WTC11 (cell line): ENCODE measurements around the gene FRYL. TPM values are rescaled to one million over a fixed set of nuclear protein-coding genes. Genes with fewer than 3 reads are reported as not detected.

Experiments used
- ATAC-seq: fragments of 200-7000 bp; cut with Tn5 transposase; 2 replicates; pipeline ENCODE4 v1.10.0; 2021; ENCODE audit warnings: mild to moderate bottlenecking, moderate library complexity
- CTCF ChIA-PET: fragments of 300-600 bp; sonication (Branson Sonifier 250); formaldehyde crosslinking; loops from one replicate; lab custom pipeline; 2021; ENCODE audit warnings: antibody characterized with exemption; lab: Charles Lee
- POLR2A ChIA-PET: fragments of 350-600 bp; sonication (Branson Sonifier 250); formaldehyde crosslinking; loops from one replicate; lab custom pipeline; 2021; ENCODE audit warnings: antibody characterized with exemption; lab: Charles Lee
- DNase-seq: peaks from one replicate; pipeline ENCODE4 v3.0.0; 2021; ENCODE audit warnings: low spot score
- H3K27ac Mint-ChIP-seq: 2 replicates; pipeline ENCODE4 v1.8.0; 2021; ENCODE audit warnings: mixed read lengths
- H3K27me3 Mint-ChIP-seq: 2 replicates; pipeline ENCODE4 v1.8.0; 2021; ENCODE audit warnings: low read depth, mild to moderate bottlenecking, moderate library complexity, mixed read lengths
- H3K36me3 Mint-ChIP-seq: 2 replicates; pipeline ENCODE4 v1.8.0; 2021; ENCODE audit warnings: mixed read lengths
- H3K4me1 Mint-ChIP-seq: 2 replicates; pipeline ENCODE4 v1.8.0; 2022; ENCODE audit warnings: mixed read lengths
- H3K4me3 Mint-ChIP-seq: 2 replicates; pipeline ENCODE4 v1.8.0; 2021; ENCODE audit warnings: mild to moderate bottlenecking, moderate library complexity, mixed read lengths
- H3K9me3 Mint-ChIP-seq: 2 replicates; pipeline ENCODE4 v1.8.0; 2021; ENCODE audit warnings: mixed read lengths
- CBFB ChIP-seq: sonication (generic); formaldehyde crosslinking; IDR thresholded peaks from 2 replicates; pipeline ENCODE4 v1.8.1; 2022; ENCODE audit warnings: mild to moderate bottlenecking, low read depth, missing genetic modification reagents
- CREB1 ChIP-seq: sonication (generic); formaldehyde crosslinking; IDR thresholded peaks from 2 replicates; pipeline ENCODE4 v1.8.0; 2023; ENCODE audit warnings: mild to moderate bottlenecking, missing genetic modification reagents
- CTCF ChIP-seq: fragments of 200-600 bp; IDR thresholded peaks from 2 replicates; pipeline ENCODE4 v1.8.0; 2022; ENCODE audit warnings: antibody characterized with exemption
- EMX1 ChIP-seq: fragments of 250-450 bp; sonication (Bioruptor Pico); IDR thresholded peaks from 2 replicates; pipeline ENCODE4 v1.8.0; 2021; ENCODE audit warnings: mild to moderate bottlenecking
- FOXP1 ChIP-seq: sonication (generic); formaldehyde crosslinking; IDR thresholded peaks from 2 replicates; pipeline ENCODE4 v1.8.0; 2022; ENCODE audit warnings: missing genetic modification reagents, mild to moderate bottlenecking, moderate library complexity, borderline replicate concordance
- FOXP4 ChIP-seq: sonication (generic); formaldehyde crosslinking; IDR thresholded peaks from 2 replicates; pipeline ENCODE4 v1.8.0; 2022; ENCODE audit warnings: mild to moderate bottlenecking, missing genetic modification reagents
- GTF2I ChIP-seq: fragments of 250-450 bp; sonication (Bioruptor Pico); conservative IDR thresholded peaks from 2 replicates; pipeline ENCODE4 v1.4.0; 2021; ENCODE audit warnings: mild to moderate bottlenecking
- HMGXB4 ChIP-seq: sonication (generic); formaldehyde crosslinking; IDR thresholded peaks from 2 replicates; pipeline ENCODE4 v1.8.1; 2023; ENCODE audit warnings: mild to moderate bottlenecking, moderate library complexity, missing genetic modification reagents
- JAZF1 ChIP-seq: fragments of 250-450 bp; sonication (Bioruptor Pico); IDR thresholded peaks from 2 replicates; pipeline ENCODE4 v1.9.0; 2021; ENCODE audit warnings: moderate library complexity, mild to moderate bottlenecking, inconsistent platforms
- NR2C2 ChIP-seq: sonication (generic); formaldehyde crosslinking; IDR thresholded peaks from 2 replicates; pipeline ENCODE4 v1.8.0; 2022; ENCODE audit warnings: mild to moderate bottlenecking, missing genetic modification reagents
- SMAD3 ChIP-seq: sonication (generic); formaldehyde crosslinking; IDR thresholded peaks from 2 replicates; pipeline ENCODE4 v1.8.0; 2022; ENCODE audit warnings: missing genetic modification reagents, mild to moderate bottlenecking, borderline replicate concordance
- TCF7 ChIP-seq: sonication (generic); formaldehyde crosslinking; IDR thresholded peaks from 2 replicates; pipeline ENCODE4 v1.8.0; 2022; ENCODE audit warnings: mild to moderate bottlenecking, low read depth, missing genetic modification reagents, moderate library complexity
- TEAD1 ChIP-seq: sonication (generic); formaldehyde crosslinking; IDR thresholded peaks from 2 replicates; pipeline ENCODE4 v1.8.0; 2022; ENCODE audit warnings: mild to moderate bottlenecking, missing genetic modification reagents
- ZBTB21 ChIP-seq: sonication (generic); formaldehyde crosslinking; IDR thresholded peaks from 2 replicates; pipeline ENCODE4 v1.8.1; 2023; ENCODE audit warnings: mild to moderate bottlenecking, missing genetic modification reagents, borderline replicate concordance
- ZNF281 ChIP-seq: sonication (generic); formaldehyde crosslinking; IDR thresholded peaks from 2 replicates; pipeline ENCODE4 v1.8.0; 2023; ENCODE audit warnings: mild to moderate bottlenecking, missing genetic modification reagents
- ZSCAN18 ChIP-seq: fragments of 250-450 bp; sonication (Bioruptor Pico); IDR thresholded peaks from 2 replicates; pipeline ENCODE4 v2.1.2; 2022; ENCODE audit warnings: mild to moderate bottlenecking, moderate library complexity
- total RNA-seq: library from RNA; stranded (reverse); gene quantifications from 3 replicates; pipeline ENCODE4 v1.2.3, GENCODE V29; 2021
- TF ChIP-seq, protein P1 (sequence below): fragments of 250-450 bp; sonication (Bioruptor Pico); IDR thresholded peaks from 2 replicates; pipeline ENCODE4 v1.8.0; 2021; ENCODE audit warnings: mild to moderate bottlenecking
- TF ChIP-seq, protein P2 (sequence below): sonication (generic); formaldehyde crosslinking; IDR thresholded peaks from 2 replicates; pipeline ENCODE4 v1.8.1; 2023; ENCODE audit warnings: mild to moderate bottlenecking, missing genetic modification reagents

FRYL gene
- total RNA-seq, 1 experiment from 2014 or later: 38.7 TPM

DNA sequence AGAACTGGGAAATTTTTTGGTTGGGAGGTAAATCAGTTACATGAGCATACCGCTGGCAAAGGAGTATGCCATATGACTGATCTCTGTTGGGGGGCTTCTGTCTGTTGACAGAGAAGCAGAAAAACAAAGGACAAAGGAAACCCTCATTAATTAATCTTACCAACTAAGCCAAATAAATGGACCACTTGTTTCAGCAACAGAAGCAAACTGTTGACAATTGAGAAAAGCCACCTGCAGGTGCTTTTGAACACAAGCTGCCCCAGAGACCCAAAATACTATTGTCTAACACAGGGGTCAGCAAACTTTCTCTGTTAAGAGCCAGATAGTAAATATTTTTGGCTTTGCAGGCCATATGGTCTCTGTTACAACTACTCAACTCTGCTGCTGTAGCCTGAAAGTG, 7.0 kb upstream of the FRYL start:
- Mint-ChIP-seq H3K36me3 (no peaks in the 10 kb centered on the region), H3K4me3 (no peak overlapping the region), H3K27me3 (no peaks in the 10 kb centered on the region; the same call in 1 of the 2 replicates), H3K9me3 (no peaks in the 10 kb centered on the region), H3K4me1 (0 out of 2 replicates have a peak, but pooled peaks cover 6% of the 10 kb centered on the region), H3K27ac (no peak overlapping the region)
- POLR2A ChIA-PET: interaction anchor here (0.8 to 1.6 kb wide), 2 partner anchors 18 to 27 kb away, joined by 3 read pairs; no protein-coding TSS in a partner anchor
- CTCF ChIA-PET: no interaction called here
- TF ChIP-seq TCF7 (no peak), GTF2I (no peak), CBFB (CRISPR knock-in tag) (no peak), ZNF281 (no peak), ZBTB21 (CRISPR knock-in tag) (no peak), EMX1 (CRISPR knock-in tag) (no peak), CREB1 (no peak)
- no peak for ATAC-seq
- DNase-seq: no peak

DNA sequence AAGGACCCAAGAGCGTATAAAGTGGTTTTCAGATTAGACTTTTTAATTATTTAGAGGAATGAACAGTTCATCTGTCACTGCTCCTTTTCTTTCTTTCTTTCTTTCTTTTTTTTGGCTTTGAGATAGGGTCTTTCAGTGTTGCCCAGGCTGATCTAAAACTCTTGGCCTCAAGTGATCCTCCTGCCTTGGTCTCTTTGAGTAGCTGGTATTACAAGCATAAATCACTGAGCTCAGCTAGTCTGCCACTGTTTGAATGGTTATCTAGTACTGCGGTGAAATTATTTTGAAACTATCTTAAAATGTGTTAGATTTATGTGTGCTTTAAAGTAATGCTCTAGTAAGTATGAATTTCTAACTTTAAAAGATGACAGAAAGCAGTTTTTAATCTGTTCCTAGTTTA, 6.5 kb upstream of the FRYL start:
- TF ChIP-seq TEAD1 (CRISPR knock-in tag) (no peak), HMGXB4 (CRISPR knock-in tag) (no peak), ZSCAN18 (CRISPR knock-in tag) (no peak), CTCF (no peak), CREB1 (no peak), FOXP4 (CRISPR knock-in tag) (no peak), FOXP1 (CRISPR knock-in tag) (no peak), SMAD3 (CRISPR knock-in tag) (no peak), JAZF1 (no peak), CBFB (CRISPR knock-in tag) (no peak), NR2C2 (CRISPR knock-in tag) (no peak)
- TF ChIP-seq, protein P1, sequence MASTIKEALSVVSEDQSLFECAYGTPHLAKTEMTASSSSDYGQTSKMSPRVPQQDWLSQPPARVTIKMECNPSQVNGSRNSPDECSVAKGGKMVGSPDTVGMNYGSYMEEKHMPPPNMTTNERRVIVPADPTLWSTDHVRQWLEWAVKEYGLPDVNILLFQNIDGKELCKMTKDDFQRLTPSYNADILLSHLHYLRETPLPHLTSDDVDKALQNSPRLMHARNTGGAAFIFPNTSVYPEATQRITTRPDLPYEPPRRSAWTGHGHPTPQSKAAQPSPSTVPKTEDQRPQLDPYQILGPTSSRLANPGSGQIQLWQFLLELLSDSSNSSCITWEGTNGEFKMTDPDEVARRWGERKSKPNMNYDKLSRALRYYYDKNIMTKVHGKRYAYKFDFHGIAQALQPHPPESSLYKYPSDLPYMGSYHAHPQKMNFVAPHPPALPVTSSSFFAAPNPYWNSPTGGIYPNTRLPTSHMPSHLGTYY (CRISPR knock-in tag): no peak
- TF ChIP-seq, protein P2, sequence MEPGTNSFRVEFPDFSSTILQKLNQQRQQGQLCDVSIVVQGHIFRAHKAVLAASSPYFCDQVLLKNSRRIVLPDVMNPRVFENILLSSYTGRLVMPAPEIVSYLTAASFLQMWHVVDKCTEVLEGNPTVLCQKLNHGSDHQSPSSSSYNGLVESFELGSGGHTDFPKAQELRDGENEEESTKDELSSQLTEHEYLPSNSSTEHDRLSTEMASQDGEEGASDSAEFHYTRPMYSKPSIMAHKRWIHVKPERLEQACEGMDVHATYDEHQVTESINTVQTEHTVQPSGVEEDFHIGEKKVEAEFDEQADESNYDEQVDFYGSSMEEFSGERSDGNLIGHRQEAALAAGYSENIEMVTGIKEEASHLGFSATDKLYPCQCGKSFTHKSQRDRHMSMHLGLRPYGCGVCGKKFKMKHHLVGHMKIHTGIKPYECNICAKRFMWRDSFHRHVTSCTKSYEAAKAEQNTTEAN (CRISPR knock-in tag): no peak
- ChIA-PET POLR2A (no interaction called here), CTCF (no interaction called here)
- H3K4me1 Mint-ChIP-seq: peaks cover 7% of the 10 kb centered on the region; the same call in 1 of the 2 replicates
- no peak for DNase-seq
- no peaks in the 10 kb centered on the region; the same call in 1 of the 2 replicates for H3K27me3 Mint-ChIP-seq
- ATAC-seq: no peak
- H3K4me3 Mint-ChIP-seq: no peak overlapping the region
- H3K9me3 Mint-ChIP-seq: no peaks in the 10 kb centered on the region
- H3K27ac Mint-ChIP-seq: no peak overlapping the region
- H3K36me3 Mint-ChIP-seq: no peaks in the 10 kb centered on the region
